Panc1 (cell line): Measurements from ENCODE around the gene SH3PXD2A. TPM values are rescaled to one million over a fixed set of nuclear protein-coding genes. Genes with fewer than 3 reads are reported as not detected.

ENCODE experiments used
- ATAC-seq: fragments of 200-7000 bp; cut with Tn5 transposase; 2 replicates; pipeline ENCODE4 v1.9.1; 2020; ENCODE audit warnings: mild to moderate bottlenecking, moderate library complexity
- BruUV-seq: library from RNA; stranded (reverse); fragments of 400-500 nt; replicated peaks from 2 replicates; lab custom pipeline; 2021; lab: Mats Ljungman, UMichigan
- CTCF ChIA-PET: fragments of 300-600 bp; sonication (Branson Sonifier 250); formaldehyde crosslinking; loops from one replicate; lab custom pipeline; 2022; ENCODE audit warnings: antibody characterized with exemption; lab: Charles Lee
- POLR2A ChIA-PET: fragments of 300-600 bp; sonication (Branson Sonifier 250); formaldehyde crosslinking; loops from one replicate; lab custom pipeline; 2022; ENCODE audit warnings: antibody characterized with exemption; lab: Charles Lee
- DNase-seq: peaks from one replicate; pipeline ENCODE4 v3.0.0-alpha.2; 2010; ENCODE audit warnings: low read depth, low spot score
- H3K27ac ChIP-seq: 2 replicates; pipeline ENCODE4 v1.5.1; 2011; ENCODE audit warnings: mild to moderate bottlenecking, low read length, inconsistent platforms
- H3K27me3 ChIP-seq: fragments of 200-500 bp; sonication (Bioruptor generic); 2 replicates; pipeline ENCODE4 v1.6.0; 2014; ENCODE audit warnings: low read length, inconsistent platforms; ENCODE audit not compliant: control insufficient read depth, insufficient read depth
- H3K36me3 ChIP-seq: fragments of 200-500 bp; sonication (Bioruptor generic); 2 replicates; pipeline ENCODE4 v1.5.1; 2014; ENCODE audit warnings: inconsistent platforms, mild to moderate bottlenecking, low read length, moderate library complexity; ENCODE audit not compliant: control insufficient read depth, insufficient read depth
- H3K4me1 ChIP-seq: 2 replicates; pipeline ENCODE4 v1.5.1; 2011; ENCODE audit warnings: inconsistent platforms, mild to moderate bottlenecking, low read length, moderate library complexity; ENCODE audit not compliant: control insufficient read depth, insufficient read depth
- H3K4me3 ChIP-seq, 2 experiments: 2 replicates each; pipeline ENCODE4 v1.5.1; 2011 to 2012; ENCODE audit warnings: low read depth in 2 of 2, low read length in 2 of 2, mild to moderate bottlenecking in 2 of 2, inconsistent platforms in 1 of 2, moderate library complexity in 1 of 2
- H3K9me3 ChIP-seq: fragments of 200-500 bp; sonication (Bioruptor generic); 2 replicates; pipeline ENCODE4 v1.5.1; 2014; ENCODE audit warnings: low read depth, mild to moderate bottlenecking, inconsistent platforms, low read length, moderate library complexity; ENCODE audit not compliant: control insufficient read depth, insufficient read depth
- POLR2AphosphoS5 ChIP-seq: IDR thresholded peaks from 2 replicates; pipeline ENCODE4 v1.6.1; 2012; ENCODE audit warnings: mild to moderate bottlenecking, low read depth, low read length, moderate library complexity
- SIN3A ChIP-seq: IDR thresholded peaks from 2 replicates; pipeline ENCODE4 v1.6.1; 2012; ENCODE audit warnings: low read depth, mild to moderate bottlenecking, low read length, moderate library complexity, borderline replicate concordance; ENCODE audit not compliant: insufficient read depth
- TCF7L2 ChIP-seq: IDR thresholded peaks from 2 replicates; pipeline ENCODE4 v1.6.1; 2011; ENCODE audit warnings: mild to moderate bottlenecking, low read depth, low read length, inconsistent platforms
- in situ Hi-C: cut with HindIII; loops from 2 replicates; pipeline ENCODE4 v1.10.0; 2016; ENCODE audit warnings: low sequenced_read_pairs, low pct_unique_long_range_greater_than_20kb
- intact Hi-C: fragments of 100-400 bp; cut with micrococcal nuclease; formaldehyde crosslinking; loops from one replicate; pipeline ENCODE4 v1.10.0; 2022; ENCODE audit not compliant: unreplicated experiment
- total RNA-seq: library from RNA; stranded (reverse); gene quantifications from one replicate; pipeline ENCODE4 v1.2.1, GENCODE V29; 2021; ENCODE audit not compliant: unreplicated experiment
- TF ChIP-seq, protein P1 (sequence below), 2 experiments: IDR thresholded peaks; 2 replicates each; pipeline ENCODE4 v1.6.1; 2011 to 2012; ENCODE audit warnings: low read depth in 2 of 2, control low read depth in 1 of 2, low read length in 1 of 2, mild to moderate bottlenecking in 1 of 2, moderate library complexity in 1 of 2; ENCODE audit not compliant: insufficient read depth in 1 of 2
- TF ChIP-seq, protein P2 (sequence below): fragments of 450-650 bp; IDR thresholded peaks from 2 replicates; pipeline ENCODE4 v1.5.1; 2017; ENCODE audit warnings: mild to moderate bottlenecking

Gene SH3PXD2A
- total RNA-seq, 1 experiment from 2014 or later = 5.7 TPM

- Histone ChIP-seq H3K27ac (no peak overlapping the region), H3K4me1 (no peaks in the 10 kb centered on the region; the same call in 1 of the 2 replicates), H3K4me3 (no peak overlapping the region), H3K36me3 (no peaks in the 10 kb centered on the region), H3K9me3 (no peaks in the 10 kb centered on the region), H3K27me3 (no peaks in the 10 kb centered on the region)
- in situ Hi-C loops = no loop called here
- TF ChIP-seq, protein P1, sequence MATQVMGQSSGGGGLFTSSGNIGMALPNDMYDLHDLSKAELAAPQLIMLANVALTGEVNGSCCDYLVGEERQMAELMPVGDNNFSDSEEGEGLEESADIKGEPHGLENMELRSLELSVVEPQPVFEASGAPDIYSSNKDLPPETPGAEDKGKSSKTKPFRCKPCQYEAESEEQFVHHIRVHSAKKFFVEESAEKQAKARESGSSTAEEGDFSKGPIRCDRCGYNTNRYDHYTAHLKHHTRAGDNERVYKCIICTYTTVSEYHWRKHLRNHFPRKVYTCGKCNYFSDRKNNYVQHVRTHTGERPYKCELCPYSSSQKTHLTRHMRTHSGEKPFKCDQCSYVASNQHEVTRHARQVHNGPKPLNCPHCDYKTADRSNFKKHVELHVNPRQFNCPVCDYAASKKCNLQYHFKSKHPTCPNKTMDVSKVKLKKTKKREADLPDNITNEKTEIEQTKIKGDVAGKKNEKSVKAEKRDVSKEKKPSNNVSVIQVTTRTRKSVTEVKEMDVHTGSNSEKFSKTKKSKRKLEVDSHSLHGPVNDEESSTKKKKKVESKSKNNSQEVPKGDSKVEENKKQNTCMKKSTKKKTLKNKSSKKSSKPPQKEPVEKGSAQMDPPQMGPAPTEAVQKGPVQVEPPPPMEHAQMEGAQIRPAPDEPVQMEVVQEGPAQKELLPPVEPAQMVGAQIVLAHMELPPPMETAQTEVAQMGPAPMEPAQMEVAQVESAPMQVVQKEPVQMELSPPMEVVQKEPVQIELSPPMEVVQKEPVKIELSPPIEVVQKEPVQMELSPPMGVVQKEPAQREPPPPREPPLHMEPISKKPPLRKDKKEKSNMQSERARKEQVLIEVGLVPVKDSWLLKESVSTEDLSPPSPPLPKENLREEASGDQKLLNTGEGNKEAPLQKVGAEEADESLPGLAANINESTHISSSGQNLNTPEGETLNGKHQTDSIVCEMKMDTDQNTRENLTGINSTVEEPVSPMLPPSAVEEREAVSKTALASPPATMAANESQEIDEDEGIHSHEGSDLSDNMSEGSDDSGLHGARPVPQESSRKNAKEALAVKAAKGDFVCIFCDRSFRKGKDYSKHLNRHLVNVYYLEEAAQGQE (IDR thresholded peaks at IDR 0.05; ENCODE audit: insufficient read depth in 1 of 2, low read depth in 2 of 2, low read length in 1 of 2) = no peak
- TF ChIP-seq SIN3A (no peak), POLR2AphosphoS5 (no peak), TCF7L2 (no peak)
- TF ChIP-seq, protein P2, sequence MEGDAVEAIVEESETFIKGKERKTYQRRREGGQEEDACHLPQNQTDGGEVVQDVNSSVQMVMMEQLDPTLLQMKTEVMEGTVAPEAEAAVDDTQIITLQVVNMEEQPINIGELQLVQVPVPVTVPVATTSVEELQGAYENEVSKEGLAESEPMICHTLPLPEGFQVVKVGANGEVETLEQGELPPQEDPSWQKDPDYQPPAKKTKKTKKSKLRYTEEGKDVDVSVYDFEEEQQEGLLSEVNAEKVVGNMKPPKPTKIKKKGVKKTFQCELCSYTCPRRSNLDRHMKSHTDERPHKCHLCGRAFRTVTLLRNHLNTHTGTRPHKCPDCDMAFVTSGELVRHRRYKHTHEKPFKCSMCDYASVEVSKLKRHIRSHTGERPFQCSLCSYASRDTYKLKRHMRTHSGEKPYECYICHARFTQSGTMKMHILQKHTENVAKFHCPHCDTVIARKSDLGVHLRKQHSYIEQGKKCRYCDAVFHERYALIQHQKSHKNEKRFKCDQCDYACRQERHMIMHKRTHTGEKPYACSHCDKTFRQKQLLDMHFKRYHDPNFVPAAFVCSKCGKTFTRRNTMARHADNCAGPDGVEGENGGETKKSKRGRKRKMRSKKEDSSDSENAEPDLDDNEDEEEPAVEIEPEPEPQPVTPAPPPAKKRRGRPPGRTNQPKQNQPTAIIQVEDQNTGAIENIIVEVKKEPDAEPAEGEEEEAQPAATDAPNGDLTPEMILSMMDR = no peak
- ATAC-seq (no peak), DNase-seq (no peak)
- ChIA-PET CTCF (interaction anchor here (0.6 kb wide), 1 partner anchor 91 kb away, joined by 3 read pairs; no protein-coding TSS in a partner anchor), POLR2A (interaction anchor here (0.5 kb wide), 1 partner anchor 113 kb away, joined by 20 read pairs; no protein-coding TSS in a partner anchor)
- intact Hi-C loops = no loop called here
- BruUV-seq = no TSS peak
These were observed 259.2 kb downstream of the SH3PXD2A start for GRCh38 chr10:103595933-103596726.

DNA sequence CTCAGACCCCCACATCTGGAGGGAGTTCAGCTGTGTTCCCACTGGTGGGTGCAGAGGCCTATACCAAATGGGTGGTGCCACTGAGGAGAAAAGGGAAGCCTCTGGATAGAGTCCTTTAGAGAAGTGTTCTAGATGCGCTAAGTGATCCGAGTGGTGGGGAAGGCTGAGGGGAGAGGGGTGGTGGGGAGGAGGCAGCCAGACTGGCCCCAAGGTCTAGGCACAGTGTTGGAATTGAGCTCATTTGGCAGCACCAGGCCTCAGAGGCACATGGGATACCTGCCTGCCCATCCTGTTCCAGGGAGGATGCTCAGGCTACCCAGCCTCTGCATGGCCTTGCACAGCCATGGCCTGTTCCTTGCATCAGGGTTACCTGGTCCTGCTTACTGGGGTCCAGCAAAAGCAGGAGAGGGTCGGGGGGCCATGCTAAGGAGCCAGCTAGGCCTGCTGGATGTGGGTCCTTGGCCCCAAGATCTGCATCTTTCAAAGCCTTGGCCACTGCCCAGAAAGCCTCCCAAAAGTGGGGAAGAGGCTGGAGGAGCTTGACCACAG is 262.3 kb downstream of the SH3PXD2A start:
- no peak for TF ChIP-seq SIN3A
- TF ChIP-seq, protein P2 = peak; percentile 70
- Histone ChIP-seq H3K36me3 (no peaks in the 10 kb centered on the region), H3K27me3 (no peaks in the 10 kb centered on the region), H3K27ac (no peak overlapping the region), H3K4me3 (no peak overlapping the region), H3K9me3 (no peaks in the 10 kb centered on the region), H3K4me1 (no peaks in the 10 kb centered on the region; the same call in 1 of the 2 replicates)
- intact Hi-C loops = no loop called here
- DNase-seq = no peak
- in situ Hi-C loops = no loop called here
- CTCF ChIA-PET = interaction anchor here (0.5 to 1.2 kb wide), 11 partner anchors 15 to 263 kb away, joined by 3 to 11 read pairs (median 4); partner anchors contain the start of gene TAF5
- no TSS peak for BruUV-seq
- ATAC-seq = peak; percentile 33
- POLR2A ChIA-PET = no interaction called here
